Cardiac muscle cell (in vitro differentiated cells and primary cell): Measurements from ENCODE around the gene GYG2. TPM values are rescaled to one million over a fixed set of nuclear protein-coding genes. Genes with fewer than 3 reads are reported as not detected.
A peak's percentile ranks its signal among the peaks of the same experiment; 100 is the strongest.
"Not testable (repeated sequence)": the region's sequence is repeated elsewhere in the genome, so short reads cannot be mapped to it uniquely, and the experiment has no call there.

Experiments
- DNase-seq, 2 donors: peaks; one replicate each; pipeline versions ENCODE4 v3.0.0 to v3.0.0-alpha.2; 2010 to 2017; ENCODE audit warnings: low read depth in 1 of 2, low spot score in 1 of 2
- H3K27ac ChIP-seq: fragments of 200-600 bp; sonication (generic); 2 replicates; pipeline ENCODE4 v1.5.1; 2016
- H3K27me3 ChIP-seq: fragments of 200-600 bp; sonication (generic); 2 replicates; pipeline ENCODE4 v1.6.0; 2016; ENCODE audit warnings: control low read depth
- H3K36me3 ChIP-seq: fragments of 200-600 bp; sonication (generic); 2 replicates; pipeline ENCODE4 v1.5.1; 2016; ENCODE audit warnings: control low read depth
- H3K4me1 ChIP-seq: fragments of 200-600 bp; sonication (generic); 2 replicates; pipeline ENCODE4 v1.8.1; 2017; ENCODE audit warnings: low read depth, mild to moderate bottlenecking, mixed run types
- H3K4me3 ChIP-seq: fragments of 200-600 bp; sonication (generic); 2 replicates; pipeline ENCODE4 v1.5.1; 2016; ENCODE audit warnings: mild to moderate bottlenecking
- H3K9me3 ChIP-seq: fragments of 200-600 bp; sonication (generic); 2 replicates; pipeline ENCODE4 v1.5.1; 2017; ENCODE audit warnings: low read depth, mild to moderate bottlenecking, control low read depth
- CTCF ChIP-seq: IDR thresholded peaks from 2 replicates; pipeline ENCODE4 v1.5.1; 2012; ENCODE audit warnings: low read depth, mild to moderate bottlenecking, low read length
- polyA plus RNA-seq: library from polyadenylated mRNA; unstranded; fragments of >200 nt; fragmentation: Nextera tagmentation; extraction: Ambion mirVana; gene quantifications from 2 replicates; pipeline ENCODE4 v1.2.1, GENCODE V29; 2016
- total RNA-seq: library from RNA; depleted of rRNA; stranded (reverse); fragments of >200 nt; gene quantifications from 2 replicates; pipeline ENCODE4 v1.2.3, GENCODE V29; 2016

Gene GYG2
- total and polyA plus RNA-seq, 2 experiments from 2014 or later: 58.0 to 58.4 TPM

- H3K36me3 ChIP-seq: no peaks in the 10 kb centered on the region
- H3K4me1 ChIP-seq: peaks cover 6% of the 10 kb centered on the region
- TF ChIP-seq CTCF: no peak
- DNase-seq: no peak
- H3K4me3 ChIP-seq: no peak overlapping the region
- H3K27me3 ChIP-seq: no peaks in the 10 kb centered on the region
- no peak overlapping the region for H3K27ac ChIP-seq
- no peaks in the 10 kb centered on the region for H3K9me3 ChIP-seq
Observed at GRCh38 chrX:2811271-2811670, 17.5 kb upstream of the GYG2 start.

DNA sequence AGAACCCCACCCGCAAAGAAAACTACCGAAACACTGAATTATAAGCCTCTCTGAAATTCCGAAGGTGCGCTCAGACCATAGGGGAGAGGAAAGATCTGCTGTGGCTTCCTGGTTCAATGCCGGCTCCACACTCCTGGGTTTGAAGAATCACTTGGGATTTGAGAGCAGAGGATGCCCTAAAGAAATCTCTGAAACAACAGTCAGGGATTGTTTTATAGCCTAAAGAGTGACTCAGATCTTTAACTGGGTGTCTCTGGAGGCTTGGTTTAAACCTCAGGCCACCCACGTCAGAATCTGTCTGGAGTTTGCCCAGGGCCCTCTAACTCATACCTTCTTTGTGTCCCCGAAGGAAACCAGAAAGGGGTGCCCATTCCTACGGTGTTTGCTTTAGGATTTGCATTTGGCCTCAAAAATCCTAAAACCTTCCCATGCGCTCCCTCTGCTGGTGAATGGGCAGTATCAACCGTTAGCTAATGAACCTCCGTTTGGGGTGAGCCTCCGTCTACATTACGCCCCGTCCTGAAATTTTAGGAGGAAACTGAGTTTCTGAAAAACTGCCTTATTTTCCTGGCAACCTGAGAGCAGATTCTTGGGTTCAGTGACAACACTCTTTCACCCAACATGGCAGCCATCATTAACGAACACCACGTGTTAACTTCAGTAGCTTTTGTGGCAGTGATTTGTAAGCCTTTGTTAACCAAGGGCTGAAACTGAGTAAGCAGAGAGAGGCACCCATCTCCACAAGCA is 16.4 kb upstream of the GYG2 start:
- not testable (repeated sequence) for H3K9me3 ChIP-seq, H3K27ac ChIP-seq, H3K4me1 ChIP-seq, H3K36me3 ChIP-seq, H3K4me3 ChIP-seq, H3K27me3 ChIP-seq
- TF ChIP-seq CTCF: peak; percentile 56
- DNase-seq: peak; percentile 53 to 55

DNA sequence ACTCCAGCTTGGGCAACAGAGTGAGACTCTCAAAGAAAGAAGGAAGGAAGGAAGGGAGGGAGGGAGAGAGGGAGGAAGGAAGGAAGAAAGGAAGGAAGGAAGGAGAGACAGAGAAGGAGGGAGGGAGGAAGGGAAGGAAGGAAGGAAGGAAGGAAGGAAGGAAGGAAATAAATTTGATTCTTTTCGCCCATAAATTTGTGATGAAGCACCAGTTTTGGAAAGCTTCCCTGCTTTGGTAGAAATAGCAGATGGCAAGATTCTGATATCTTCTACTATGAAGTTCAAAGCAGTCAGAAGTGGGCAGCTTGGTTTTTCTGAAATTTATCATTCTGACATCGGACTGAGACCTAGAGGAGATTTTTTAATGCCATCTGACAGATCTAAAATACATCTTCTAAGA is 11.7 kb upstream of the GYG2 start:
- no peaks in the 10 kb centered on the region for H3K9me3 ChIP-seq
- no peaks in the 10 kb centered on the region for H3K36me3 ChIP-seq
- H3K4me3 ChIP-seq: no peak overlapping the region
- peaks cover 6% of the 10 kb centered on the region for H3K4me1 ChIP-seq
- TF ChIP-seq CTCF: no peak
- no peaks in the 10 kb centered on the region for H3K27me3 ChIP-seq
- no peak for DNase-seq
- H3K27ac ChIP-seq: no peak overlapping the region

DNA sequence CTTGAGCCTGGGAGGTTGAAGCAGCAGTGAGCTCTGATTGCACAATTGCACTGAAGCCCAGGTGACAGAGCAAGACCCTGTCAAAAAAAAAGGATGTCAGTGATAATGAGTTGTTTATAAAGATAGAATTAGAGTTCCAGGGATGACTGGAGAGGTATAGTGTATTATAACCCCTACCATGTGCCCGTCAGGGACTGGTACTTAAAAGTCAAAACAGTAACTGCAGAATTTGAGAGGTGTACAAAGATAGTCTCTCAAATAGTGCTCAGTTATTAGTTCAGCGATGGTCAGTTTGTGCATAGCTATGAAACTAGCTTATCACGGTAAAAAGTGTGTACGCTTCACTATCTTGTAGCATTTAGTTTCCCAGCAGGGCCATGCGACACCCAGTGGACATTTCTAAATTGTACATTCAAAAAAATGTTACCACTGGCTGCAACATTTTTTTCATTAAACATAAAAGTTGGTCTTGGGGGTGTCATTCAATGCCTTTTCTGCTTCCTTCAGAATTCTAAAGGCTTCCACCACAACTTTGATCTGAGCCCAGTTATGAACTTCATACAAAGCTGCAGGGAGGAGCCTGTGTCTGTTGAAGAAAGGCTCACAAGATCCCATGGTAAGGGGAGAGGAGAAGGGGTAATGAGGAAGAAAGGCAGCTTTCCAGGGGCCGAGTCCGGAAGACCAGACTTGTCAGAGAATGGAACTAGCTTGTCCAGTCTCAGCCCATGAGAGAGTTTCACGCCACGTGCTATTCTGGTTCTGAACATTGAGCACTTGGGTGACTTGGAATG is 9.2 kb upstream of the GYG2 start:
- Histone ChIP-seq H3K36me3 (no peaks in the 10 kb centered on the region), H3K27ac (no peak overlapping the region), H3K27me3 (no peaks in the 10 kb centered on the region), H3K4me3 (no peak overlapping the region), H3K4me1 (peaks cover 1% of the 10 kb centered on the region), H3K9me3 (no peaks in the 10 kb centered on the region)
- peak; percentile 33 to 44 for DNase-seq
- TF ChIP-seq CTCF: peak; percentile 37

DNA sequence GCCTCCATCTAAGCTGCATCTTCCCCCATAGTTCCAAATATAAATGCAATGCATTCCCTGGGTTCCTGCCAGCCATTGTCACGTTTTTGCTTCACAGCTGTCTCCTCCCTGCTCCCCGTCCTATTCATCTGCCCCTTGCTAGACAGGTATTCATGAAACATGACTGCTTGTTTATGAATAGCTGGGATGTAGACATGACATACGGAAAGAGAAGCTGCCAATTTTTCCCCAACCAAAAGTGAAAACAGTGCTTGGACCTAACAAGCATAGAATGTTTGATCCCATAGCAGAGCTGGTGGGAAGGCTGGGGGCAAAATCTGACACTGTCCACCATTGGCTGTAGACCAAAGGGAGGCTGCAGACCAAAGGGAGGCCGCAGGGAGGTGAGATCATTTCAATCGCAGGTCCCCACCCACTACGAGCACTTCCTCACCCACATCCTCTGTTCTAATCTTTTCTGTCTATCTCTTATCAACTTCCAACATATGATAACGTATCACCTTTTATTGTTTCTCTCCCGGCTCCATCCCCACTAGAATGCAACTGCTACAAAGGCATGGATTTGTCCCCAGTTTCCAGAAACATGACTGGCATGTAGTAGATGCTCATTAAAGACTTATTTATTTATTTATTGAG is 8.5 kb upstream of the GYG2 start:
- H3K27ac ChIP-seq: no peak overlapping the region
- no peak overlapping the region for H3K4me3 ChIP-seq
- H3K36me3 ChIP-seq: no peaks in the 10 kb centered on the region
- no peak for DNase-seq
- no peak for TF ChIP-seq CTCF
- no peaks in the 10 kb centered on the region for H3K27me3 ChIP-seq
- no peaks in the 10 kb centered on the region for H3K4me1 ChIP-seq
- no peaks in the 10 kb centered on the region for H3K9me3 ChIP-seq
